GM18868 (cell line): ENCODE results near the gene TOMM70.
"Not testable (repeated sequence)": the region's sequence is repeated elsewhere in the genome, so short reads cannot be mapped to it uniquely, and the experiment has no call there.

Source experiments
- ATAC-seq: cut with Tn5 transposase; IDR thresholded peaks from one replicate; pipeline ENCODE4 v1.9.1; 2021; ENCODE audit warnings: mild to moderate bottlenecking, moderate library complexity; ENCODE audit not compliant: unreplicated experiment

TOMM70 gene

GRCh38 chr3:100368441-100368840 lies 32.4 kb downstream of the TOMM70 start:
- no peak for ATAC-seq

DNA sequence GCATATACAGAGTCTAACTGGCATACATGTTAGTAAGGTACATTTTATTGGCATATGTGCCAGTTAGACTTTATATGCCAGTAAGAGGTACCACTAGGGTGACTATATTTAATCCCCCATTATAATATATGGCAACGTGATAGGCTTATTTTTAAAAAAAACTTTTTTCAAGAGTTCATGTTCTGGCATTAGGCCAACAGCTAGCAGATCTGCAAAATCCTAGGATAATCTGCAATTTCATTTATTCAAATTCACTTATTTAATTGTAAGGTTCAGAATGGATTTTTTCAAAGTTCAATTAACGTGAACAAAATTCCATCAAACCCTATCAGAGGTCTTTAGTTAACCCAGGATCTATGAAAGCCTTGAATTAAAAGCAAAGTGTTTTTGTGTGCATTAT lies 34.5 kb downstream of the TOMM70 start:
- ATAC-seq, result no peak

- ATAC-seq, result no peak
Measured at GRCh38 chr3:100364421-100364820, 36.5 kb downstream of the TOMM70 start.

DNA sequence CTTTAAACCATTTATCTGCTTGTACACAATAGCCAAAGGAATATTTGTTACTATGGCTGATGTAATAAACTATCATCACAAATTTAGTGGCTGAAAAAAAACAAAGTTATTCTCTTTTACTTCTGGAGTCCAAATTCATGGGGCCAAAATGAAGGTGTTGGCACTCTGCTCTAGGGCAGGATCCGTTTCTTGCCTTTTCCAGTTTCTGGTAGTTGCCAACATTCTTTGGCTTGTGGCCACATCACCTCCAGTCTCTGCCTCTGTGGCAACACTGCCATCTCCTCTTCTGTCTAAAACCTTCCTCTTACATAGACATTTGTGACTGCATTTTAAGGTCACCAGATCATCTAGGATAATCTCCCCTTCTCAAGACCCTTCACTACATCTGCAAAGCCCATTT lies 39.0 kb downstream of the TOMM70 start:
- no peak for ATAC-seq

DNA sequence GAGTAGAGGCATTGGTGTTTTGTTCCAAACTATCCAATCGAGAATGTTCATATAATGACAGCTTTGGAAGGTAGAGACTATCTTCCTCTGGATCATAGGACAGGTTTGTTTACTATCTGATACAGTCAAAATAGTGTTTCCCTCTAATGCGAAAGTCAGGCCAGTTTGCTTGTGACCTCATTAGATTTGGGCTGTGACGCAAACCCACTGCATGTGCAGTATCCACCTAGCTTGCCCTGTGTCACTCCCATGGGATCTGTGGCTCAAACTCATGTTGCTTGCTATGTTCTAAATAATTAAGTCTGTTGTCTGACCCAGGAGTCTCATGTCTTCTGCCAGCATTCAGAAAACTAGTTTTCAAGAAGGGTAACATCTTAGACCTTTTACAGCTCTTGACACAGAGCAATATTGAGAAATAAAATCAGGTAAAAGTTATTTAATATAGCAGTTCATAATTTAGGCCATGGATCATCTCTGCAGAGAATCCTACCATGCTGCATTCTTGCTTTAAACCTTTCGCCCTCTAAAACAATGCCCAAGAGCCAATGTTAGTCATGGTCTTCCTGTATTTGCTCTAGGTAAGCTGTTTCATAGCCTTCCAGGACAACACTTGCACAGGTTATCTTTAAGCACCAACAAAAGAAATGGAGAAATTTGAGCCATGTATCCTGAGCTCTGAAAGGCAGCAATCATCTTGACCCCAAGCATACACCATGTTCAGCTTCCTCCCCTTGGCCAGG lies 40.0 kb downstream of the TOMM70 start:
- no peak for ATAC-seq

GRCh38 chr3:100359035-100359434 lies 41.9 kb downstream of the TOMM70 start:
- ATAC-seq, result no peak

- no peak for ATAC-seq
Measured at GRCh38 chr3:100358413-100358812, 42.5 kb downstream of the TOMM70 start.

- ATAC-seq, result no peak
Measured at GRCh38 chr3:100354850-100355249, 46.0 kb downstream of the TOMM70 start.

DNA sequence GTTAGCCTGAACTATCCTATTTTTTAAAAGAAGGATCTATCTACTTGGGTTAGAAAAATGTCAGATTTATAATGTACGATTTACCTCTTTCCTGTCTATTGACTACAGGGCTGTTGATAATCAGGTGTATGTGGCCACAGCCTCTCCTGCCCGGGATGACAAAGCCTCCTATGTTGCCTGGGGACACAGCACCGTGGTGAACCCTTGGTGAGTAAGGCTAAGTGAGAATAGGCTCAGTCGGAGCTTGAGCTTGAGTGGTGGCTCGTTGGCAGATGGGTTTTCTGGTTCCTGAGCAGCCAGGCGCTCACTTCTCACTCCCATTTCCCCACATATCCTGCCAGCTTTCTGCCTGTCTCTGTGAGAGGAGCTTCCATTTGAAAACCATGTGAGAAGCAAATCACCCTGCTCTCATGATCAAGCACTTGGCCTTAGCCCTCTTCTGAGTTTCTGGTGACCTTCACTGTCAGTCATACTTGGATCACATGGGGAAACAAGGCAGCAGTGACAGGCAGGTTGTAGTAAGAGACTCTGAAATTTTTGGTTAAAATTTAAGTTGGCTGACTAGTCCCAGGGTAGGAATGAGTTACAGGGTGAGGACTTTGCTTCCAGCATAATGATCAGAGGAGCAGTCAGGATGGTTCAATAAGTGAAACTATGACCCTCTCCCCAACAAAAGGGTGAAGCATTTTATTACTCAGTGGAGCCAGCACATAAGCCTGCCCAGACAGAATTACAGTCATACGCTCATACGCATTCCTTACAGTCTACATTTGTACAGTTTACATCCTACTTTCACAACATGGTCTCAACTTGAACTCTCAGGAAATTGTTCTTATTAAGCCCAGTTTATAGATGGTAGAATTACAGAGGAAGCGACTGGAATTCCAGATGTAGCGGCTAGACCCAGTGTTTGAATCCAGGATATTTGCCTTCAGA lies 48.3 kb downstream of the TOMM70 start:
- no peak for ATAC-seq

GRCh38 chr3:100351770-100352169 lies 49.1 kb downstream of the TOMM70 start:
- not testable (repeated sequence) for ATAC-seq

DNA sequence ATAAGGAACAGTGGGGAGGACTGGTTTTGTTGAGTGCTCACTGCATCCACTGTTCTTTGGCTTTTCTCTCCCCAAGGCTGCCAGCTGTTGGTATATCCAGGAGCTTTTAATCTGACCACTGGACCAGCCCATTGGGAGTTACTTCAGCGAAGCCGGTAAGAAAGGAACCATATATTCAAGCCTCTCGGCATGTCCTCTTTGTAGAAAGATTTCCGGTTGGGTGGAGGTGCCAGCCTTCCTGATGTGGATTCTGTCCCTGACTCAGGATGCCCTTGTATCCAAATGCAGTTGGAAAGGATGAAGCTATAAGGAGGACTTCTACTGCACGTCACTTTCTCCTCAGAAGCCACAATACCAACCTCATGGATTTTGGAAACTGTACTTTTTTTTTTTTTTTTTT lies 52.2 kb downstream of the TOMM70 start:
- ATAC-seq, result no peak

- ATAC-seq, result no peak
Measured at GRCh38 chr3:100340527-100340926, 60.4 kb downstream of the TOMM70 start.

- ATAC-seq, result no peak
Measured at GRCh38 chr3:100339786-100340185, 61.1 kb downstream of the TOMM70 start.

DNA sequence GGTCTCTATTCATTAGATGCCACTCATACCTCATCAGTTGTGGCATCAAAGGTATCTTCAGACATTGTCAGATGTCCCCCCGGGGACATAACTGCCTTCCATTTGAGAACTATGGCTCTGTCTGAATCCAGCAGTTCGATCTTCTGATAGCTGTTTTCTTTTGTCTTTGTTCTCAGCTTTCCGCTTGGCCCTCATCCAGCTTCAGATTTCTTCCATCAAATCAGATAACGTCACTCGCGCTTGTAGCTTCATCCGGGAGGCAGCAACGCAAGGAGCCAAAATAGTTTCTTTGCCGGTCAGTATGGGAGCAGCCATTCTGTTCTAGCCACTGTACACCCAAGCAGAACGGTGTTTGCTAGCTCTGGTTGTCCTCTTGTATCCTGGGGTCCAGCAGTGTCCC lies 62.0 kb downstream of the TOMM70 start:
- no peak for ATAC-seq

GRCh38 chr3:100336229-100336628 lies 64.7 kb downstream of the TOMM70 start:
- ATAC-seq, result not testable (repeated sequence)

- peak; percentile 61 for ATAC-seq
Measured at GRCh38 chr3:100335434-100335833, 65.5 kb downstream of the TOMM70 start.

- ATAC-seq, result peak; percentile 95
Measured at GRCh38 chr3:100334488-100335351, 66.2 kb downstream of the TOMM70 start, which contains the start of gene NIT2. NIT2 (plus strand) TSS chr3:100334757; CDS start chr3:100334792, 35 bp downstream.

GRCh38 chr3:100333970-100334487 lies 66.9 kb downstream of the TOMM70 start:
- ATAC-seq, result peak; percentile 30

DNA sequence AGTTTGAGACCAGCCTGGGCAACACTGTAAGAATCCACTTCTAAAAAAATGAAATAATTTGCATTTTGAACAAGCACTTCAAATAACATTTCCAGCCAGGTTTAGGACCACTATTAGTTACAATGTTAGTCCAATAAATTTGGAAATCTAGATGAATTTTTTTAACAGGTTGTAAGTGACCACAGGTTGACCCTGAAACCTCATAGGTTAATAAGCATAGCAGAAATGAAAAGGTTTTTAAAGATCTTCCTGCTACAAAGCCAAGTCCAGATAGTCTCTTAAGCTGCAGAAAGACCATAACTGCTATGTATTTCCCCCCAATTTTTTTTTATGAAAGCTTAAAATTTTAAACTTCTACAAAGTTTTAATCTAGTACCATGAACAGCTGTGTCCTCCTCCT lies 67.8 kb downstream of the TOMM70 start:
- no peak for ATAC-seq

GRCh38 chr3:100331660-100332059 lies 69.2 kb downstream of the TOMM70 start:
- no peak for ATAC-seq

DNA sequence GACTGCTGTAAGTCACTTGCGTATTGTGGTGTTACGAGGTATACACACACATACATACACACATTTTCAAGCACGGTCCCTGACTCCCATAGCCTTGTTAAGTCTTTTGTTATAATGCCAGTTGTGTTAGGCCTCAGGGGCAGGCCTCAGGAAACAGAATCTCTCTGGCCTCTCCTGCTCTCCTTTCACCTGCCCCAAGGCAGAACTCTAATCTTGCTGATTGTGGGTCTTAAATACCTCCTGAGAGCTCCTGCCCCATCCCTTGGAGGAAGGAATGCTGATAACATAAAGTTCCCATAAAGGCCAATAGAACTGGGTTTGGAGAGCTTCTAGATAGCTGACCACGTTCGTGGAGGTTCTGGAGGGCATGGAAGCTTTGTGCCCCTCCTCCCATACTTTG lies 70.2 kb downstream of the TOMM70 start:
- ATAC-seq, result no peak
